HG02678 (cell line): ENCODE measurements around the gene C1orf116.
"Not testable (repeated sequence)": the region's sequence is repeated elsewhere in the genome, so short reads cannot be mapped to it uniquely, and the experiment has no call there.

ENCODE experiments used
- ATAC-seq: cut with Tn5 transposase; IDR thresholded peaks from one replicate; pipeline ENCODE4 v1.9.1; 2021; ENCODE audit warnings: mild to moderate bottlenecking, moderate library complexity; ENCODE audit not compliant: unreplicated experiment

The C1orf116 gene

GRCh38 chr1:207059881-207060280 is 27.3 kb upstream of the C1orf116 start:
- ATAC-seq: no peak

DNA sequence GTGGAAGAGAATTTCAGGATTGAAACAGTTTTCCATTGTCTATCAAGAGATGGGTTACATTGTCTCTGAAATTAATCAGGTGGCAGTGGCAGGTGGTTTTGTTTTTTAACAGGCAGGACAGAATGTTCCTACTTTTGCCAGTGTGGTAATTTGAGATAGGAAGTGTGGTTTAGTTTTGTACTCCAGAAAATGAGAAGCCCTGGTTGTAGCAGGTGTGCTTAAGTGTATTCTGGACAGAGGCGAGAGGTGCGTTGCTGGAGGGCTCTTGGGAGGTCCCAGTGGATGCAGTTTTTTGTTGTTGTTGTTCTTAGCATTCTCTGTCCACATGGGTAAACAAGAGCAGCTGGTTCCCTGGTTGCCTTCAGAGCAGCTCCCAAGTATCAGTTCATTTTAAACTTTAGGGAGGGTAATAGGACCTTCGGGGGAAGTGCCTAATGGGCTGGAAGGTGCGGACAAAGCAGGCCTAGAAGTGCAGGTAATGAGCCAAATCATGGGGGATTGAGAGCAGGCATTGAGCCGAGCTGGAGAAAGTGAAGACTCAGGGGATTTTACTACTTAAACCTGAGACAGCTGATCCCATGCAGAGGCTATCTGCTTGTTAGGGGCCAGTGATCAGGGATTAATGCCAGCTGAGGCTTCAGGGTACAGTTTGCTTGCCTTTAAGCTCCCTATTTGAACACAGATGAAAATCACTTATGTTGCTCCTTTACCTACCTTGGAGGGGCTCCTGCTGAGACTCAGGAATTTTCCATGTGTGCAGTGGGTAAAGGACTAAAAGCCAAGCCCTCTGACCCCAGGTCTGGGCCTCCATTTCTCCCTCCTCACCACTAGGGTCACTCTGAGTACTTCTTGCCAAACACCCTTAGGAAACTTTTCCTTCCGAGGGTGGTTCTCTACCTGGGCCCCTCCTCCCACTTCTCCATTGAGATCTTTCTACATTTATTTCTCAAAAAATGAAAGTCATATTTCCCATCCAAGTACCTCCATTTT is 26.6 kb upstream of the C1orf116 start:
- ATAC-seq: no peak

GRCh38 chr1:207058252-207058651 is 25.7 kb upstream of the C1orf116 start:
- ATAC-seq: no peak

GRCh38 chr1:207056673-207057072 is 24.1 kb upstream of the C1orf116 start:
- no peak for ATAC-seq

DNA sequence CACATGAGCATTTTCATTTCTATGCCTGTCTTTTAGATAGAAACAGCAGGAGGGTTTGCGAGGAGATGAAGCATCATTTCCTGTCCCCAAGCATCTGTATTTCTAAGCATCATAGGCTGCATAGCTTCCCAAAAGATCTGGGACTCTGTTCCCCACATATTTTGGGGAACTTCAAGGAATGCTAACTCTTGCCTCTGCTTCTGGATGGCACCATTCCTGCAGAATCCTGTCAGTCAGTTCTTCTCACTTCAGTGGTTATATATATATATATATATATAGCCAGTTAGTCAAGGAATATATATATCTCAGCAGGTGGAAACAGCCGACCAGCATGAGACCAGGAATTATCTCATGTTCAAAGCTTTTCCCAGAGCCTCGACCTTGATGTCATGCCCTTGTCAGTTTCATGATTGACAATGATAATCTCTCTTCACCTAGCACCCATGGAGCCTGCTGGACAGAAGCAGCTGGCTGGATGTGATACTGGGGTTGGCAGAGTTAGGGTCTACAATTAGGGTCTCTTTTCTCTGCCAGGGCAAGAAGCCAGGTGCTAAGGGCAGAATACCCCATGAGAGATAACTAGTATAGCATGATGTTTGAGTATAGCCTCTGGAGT is 22.9 kb upstream of the C1orf116 start:
- no peak for ATAC-seq

DNA sequence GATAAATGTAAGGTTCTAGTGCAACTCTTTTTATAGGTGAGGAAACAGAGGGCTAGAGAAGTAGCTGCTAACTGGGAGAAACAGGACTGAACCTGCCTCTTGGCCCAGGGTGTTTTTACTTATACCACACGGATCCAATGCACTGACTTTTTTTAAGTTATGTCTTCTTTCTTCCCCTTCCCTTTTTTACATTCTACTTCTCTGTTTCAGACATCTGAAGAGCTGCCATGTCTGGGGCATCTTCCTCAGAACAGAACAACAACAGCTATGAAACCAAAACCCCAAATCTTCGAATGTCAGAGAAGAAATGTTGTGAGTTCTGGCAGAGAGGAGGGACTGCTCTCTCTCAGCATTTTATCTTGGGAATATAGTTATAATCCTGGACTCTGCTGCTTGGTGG is 21.9 kb upstream of the C1orf116 start:
- no peak for ATAC-seq

- ATAC-seq: peak; percentile 76
Measured at GRCh38 chr1:207052911-207053769, 20.6 kb upstream of the C1orf116 start, which contains the start of gene PFKFB2. Gene PFKFB2 (plus strand): TSS chr1:207053275. CDS start chr1:207054718, 1,443 bp downstream.

DNA sequence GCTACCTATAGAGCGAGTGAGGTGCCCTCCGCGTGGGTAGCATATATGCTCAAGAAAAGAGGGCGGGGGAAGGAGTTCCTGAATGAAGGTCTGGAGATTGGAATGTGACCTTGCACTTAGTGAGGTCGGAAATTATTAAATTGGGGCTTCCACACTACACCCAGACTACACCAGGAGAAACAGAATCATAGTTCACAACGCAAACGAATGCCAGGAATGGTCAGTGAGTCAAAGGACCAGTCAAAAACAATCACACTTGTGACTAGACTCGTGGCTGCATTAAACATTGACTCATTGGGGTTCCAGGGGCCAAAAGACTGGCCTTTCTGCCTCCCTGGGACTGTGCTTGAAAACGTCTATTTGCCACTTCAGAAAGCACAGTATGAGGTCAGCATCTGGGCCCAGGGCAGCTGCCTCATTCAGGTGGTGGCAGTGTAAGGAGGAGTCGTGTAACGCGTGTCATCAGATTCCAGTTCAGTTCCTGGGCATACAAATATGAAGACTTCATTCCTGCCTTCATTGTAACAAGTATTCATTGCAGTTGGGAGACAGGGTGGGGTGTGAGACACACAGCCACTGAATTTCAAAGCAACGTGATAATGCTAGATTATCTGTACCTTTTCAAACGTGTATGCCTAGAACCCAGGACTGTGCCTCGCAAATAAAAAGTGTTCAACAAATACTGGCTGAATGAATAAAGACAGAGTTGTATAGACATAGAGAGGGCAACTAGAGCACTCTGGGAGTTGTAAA is 18.8 kb upstream of the C1orf116 start, which contains the start of gene YOD1:
Gene YOD1, minus strand, starts transcription at position 18 of the 753 bp plus-strand sequence. CDS start 178 bp downstream, outside the sequence.
- ATAC-seq: no peak

- ATAC-seq: peak; percentile 52
Measured at GRCh38 chr1:207050480-207051190, 18.1 kb upstream of the C1orf116 start.

DNA sequence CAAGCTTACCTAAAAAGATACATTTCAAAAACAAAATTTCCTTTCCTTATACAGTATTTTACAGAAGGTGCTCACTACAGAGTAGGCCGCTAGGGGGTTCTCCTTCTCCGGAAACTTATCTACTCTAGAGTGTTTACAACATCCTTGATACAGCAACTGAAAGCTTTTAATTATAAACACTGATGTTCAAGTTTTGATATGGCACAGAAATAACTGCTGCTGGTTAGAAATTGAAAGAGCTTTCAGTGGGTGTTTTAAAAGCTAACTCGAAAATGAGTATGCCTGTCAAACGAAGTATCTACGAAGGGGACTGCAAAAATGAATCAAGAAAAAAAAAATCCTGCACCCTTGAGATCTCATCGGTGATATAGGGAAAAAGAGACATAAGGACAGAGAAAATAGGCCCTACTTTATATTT is 17.4 kb upstream of the C1orf116 start:
- ATAC-seq: peak; percentile 42

GRCh38 chr1:207049514-207049913 is 17.0 kb upstream of the C1orf116 start:
- no peak for ATAC-seq

- no peak for ATAC-seq
Measured at GRCh38 chr1:207049054-207049453, 16.5 kb upstream of the C1orf116 start.

DNA sequence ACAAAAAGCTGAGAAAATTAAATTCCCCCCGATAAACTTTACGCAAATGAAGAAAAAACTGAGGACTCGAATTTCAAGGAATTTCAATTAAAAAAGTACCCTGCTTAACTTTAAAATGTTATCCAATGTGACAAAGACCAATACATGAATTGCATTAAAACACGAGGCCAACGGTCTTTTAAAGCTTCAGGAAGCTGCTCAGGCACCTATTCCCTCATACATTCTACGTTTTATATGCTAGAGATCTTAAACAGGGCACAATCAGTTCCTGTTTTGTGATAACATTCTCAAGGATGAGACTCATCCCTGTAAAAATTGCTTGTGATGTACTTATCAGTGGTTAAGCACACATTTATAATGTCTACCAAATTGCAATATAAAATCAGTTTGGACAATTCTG is 15.5 kb upstream of the C1orf116 start:
- ATAC-seq: no peak

GRCh38 chr1:207047505-207047904 is 14.9 kb upstream of the C1orf116 start:
- no peak for ATAC-seq

DNA sequence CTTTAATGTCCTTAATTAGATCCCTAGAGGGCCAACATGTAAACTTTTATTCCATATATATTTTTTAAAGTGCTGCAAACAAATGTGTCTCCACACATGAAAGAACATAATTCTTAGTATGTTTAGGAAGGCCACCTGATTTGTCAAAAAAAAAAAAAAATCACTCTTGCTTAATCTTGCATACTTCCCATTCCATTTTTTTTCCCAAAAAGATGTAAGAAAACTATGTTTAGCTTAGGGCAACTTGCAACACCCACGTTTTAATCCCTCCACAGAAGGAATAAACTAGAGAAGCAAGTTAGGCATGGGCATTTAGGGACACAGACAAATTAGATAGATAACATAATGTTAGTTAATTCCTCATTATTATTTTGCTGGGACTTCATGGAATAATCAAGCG is 12.9 kb upstream of the C1orf116 start:
- no peak for ATAC-seq

GRCh38 chr1:207041397-207041796 is 8.8 kb upstream of the C1orf116 start:
- not testable (repeated sequence) for ATAC-seq

- ATAC-seq: no peak
Measured at GRCh38 chr1:207040181-207040533, 7.6 kb upstream of the C1orf116 start.

DNA sequence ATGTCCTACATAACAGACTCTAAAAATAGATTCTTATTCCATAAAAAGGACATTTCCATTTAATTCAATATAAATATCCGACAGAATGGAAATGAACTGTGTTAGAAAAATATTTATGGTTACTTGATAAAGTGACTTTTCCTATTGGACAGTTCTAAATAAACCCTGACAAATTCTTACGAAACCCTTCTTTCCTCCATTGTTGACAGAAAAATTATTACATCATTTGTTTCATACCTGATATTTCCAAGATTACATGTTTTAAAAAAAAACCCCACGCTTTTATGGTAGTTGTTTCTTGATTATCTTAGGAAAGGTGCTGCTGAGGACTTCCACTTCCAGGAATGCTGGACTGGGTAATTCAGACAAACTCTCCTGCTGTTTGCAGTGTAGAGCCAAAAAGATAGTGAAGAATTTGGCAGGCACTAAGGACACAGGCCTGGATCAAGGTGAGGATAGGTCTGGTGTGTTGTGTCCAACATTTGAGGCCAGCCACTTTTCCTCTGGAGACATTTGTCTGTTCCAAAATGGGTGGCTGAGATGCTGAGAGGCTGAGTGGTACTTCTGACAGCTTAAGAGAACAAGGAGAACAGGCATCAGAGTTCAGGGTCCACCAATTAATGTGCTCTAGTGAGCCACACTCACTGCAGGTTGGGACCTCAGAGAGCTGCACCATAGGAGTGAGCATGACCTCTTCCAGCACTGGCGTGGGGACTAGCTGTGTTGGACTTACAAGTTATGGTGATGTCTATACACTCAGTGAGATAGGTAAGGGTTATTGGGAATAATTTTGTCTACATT is 7.0 kb upstream of the C1orf116 start:
- ATAC-seq: no peak

- no peak for ATAC-seq
Measured at GRCh38 chr1:207036865-207037264, 4.3 kb upstream of the C1orf116 start.
